NCI-H2107 (cell line): ENCODE data around the gene RAPGEF3.

Experiments
- DNase-seq: peaks from one replicate; lab custom pipeline; 2025; lab: John Stamatoyannopoulos, UW

RAPGEF3 gene

DNA sequence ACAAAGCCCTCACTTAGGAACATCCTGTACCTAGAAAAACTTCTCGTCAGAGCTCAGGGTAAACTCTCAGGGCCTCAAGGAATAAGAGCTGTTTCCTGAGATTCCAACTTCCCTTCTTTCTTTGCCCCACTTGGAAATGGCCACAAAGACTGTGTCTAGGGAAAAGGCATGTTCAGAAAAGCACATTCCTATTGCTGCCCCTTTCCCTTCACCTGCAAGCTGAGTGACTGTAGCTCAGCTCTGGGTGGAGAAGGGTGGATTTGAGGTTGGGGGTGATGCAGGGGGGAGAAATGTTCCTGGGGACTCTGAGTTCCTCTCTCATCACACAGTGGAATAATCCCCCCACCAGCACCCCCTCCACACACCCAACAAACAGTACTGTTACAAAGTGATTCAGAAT, 40.1 kb downstream of the RAPGEF3 start:
- DNase-seq: no peak

DNA sequence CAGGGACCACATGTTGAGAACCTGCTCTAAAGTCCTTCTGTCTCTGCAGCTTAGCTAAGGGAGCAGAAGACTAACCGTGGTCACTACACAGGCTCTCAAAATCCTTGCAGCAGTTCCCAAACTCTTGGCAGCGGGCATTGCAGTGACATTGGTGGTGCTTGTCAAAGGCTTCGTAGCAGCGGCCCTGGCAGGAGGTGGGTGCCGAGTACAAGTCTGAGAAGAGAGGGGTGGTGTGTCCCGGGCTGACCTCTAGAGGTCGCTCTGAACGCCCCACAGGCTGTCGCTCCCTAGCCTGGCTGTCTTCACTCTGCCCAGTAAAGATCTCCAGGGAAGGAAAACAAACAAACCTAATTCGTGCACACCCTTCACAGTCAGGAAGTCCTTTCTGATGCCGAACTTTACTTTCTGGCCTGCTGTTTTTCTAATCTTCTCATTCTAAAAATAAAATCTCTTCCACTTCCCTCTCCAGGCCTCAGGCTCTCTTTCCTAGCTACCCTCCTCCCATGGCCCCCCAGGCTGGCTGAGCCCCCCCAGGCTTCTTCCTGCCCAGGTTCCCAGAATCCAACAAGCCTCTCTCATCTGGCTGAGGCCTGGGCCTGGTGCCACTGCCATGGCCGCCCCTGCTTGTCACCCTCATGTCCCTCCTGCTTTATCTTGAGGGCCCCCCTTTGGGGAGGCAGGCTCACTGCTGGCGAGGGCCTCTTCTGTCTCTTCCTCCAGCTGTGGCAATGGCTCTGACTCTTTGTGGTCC, 41.1 kb downstream of the RAPGEF3 start:
- DNase-seq: peak; percentile 43

GRCh38 chr12:47717046-47717442, 41.6 kb downstream of the RAPGEF3 start:
- no peak for DNase-seq

DNA sequence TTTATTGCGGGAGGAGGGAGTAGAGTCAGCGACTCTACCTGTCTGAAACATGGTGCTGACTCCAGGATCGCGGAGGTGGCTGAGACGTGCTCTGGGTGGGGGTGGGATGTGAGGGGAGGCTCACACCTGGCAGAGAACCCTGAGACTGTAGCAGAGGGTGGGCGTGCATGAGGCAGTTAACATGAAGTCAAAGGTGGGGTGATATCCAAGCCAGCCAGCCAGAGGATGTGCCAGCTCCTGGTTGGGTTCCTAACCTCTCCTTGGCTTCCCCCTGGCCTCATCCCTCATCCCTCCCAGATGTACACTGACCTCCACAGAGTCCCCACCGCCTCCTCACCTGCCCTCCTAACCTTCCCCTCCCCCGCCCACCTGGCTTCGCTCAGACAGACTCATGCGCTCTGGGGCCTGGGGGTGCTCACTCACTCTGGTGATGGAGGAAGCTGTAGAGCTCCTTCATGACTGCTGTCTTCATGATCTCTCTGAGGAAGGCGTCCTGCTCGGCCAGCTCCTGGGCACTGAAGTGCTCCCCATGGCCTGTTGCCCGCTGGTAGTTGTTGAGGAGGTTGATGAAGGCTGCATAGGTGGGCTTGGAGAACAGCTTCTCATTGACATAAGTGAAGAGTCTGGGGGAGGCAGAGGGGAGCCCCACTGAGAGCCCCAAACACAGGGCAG, 42.7 kb downstream of the RAPGEF3 start:
- no peak for DNase-seq

DNA sequence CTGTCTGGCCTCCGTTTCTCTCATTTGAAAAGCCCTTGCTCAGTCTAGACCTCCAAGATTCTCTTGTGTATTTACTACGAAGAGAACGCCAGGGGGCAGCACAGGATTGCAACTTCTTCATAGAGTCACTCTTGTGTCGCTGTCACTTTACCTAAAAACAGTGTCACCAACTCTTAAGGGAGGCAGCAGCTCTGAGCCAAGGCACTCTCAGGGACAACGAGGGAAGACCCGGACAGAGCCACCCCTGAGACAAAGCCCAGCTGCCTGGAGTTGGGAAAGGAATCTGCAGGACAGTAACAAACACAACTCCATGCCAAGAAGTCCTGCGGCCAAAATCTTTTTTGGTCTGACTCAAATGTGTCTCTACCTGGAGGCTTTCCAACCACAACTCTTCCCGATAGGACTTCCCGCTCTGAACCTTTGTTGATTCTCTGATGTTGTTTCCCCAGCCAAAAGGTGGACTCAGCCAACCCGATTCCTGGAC, 43.2 kb downstream of the RAPGEF3 start:
- peak; percentile 74 for DNase-seq

DNA sequence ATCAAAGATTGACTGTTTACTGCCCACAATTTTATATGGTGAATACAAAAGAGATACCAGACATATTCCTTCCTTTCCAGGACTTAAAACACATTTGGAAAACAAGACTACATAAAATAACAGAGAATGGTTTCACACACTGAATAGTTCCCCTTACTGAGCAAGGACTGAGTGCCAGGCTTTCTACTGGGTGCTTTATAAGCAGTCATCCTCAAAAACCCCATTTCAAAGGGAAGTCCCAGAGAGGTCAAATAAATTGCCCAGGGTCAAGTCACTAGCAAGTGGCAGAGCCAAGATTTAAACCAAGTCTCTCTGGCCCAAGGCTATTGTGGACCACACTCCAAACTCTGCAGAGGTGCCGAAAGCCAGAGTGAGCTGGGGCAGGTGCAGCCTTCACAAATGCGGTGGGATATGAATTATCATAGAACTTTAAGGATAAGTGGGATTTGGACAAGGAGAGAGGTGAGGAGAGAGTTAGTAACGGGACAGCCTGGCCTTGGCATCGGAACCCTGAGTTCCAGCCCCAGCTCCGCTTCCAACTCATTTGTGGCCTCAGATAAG, 43.8 kb downstream of the RAPGEF3 start:
- DNase-seq: no peak

- DNase-seq: no peak
Measured at GRCh38 chr12:47712171-47712570, 46.5 kb downstream of the RAPGEF3 start.

DNA sequence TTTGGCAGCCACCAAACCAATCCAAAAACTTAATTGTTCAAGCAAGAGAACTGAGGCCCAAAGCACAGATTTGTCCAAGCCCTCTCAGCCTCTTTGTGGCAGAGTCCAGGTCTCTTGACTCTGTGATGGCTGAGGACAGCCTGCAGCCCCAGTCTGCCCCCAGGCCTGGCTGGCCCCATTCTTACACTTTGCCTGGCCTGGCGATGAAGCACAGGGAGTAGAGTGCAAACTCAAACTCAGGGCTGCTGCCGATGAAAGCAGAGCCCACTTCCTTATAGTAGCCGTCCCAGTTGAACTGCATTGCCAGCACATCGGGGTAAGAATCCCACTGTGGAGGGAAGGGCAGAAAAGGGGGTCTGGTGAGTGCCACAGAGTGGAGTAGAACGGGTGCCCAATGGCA, 47.2 kb downstream of the RAPGEF3 start:
- no peak for DNase-seq

- DNase-seq: no peak
Measured at GRCh38 chr12:47710278-47710677, 48.4 kb downstream of the RAPGEF3 start.

- DNase-seq: no peak
Measured at GRCh38 chr12:47709671-47710070, 49.0 kb downstream of the RAPGEF3 start.

GRCh38 chr12:47709237-47709636, 49.4 kb downstream of the RAPGEF3 start:
- no peak for DNase-seq

DNA sequence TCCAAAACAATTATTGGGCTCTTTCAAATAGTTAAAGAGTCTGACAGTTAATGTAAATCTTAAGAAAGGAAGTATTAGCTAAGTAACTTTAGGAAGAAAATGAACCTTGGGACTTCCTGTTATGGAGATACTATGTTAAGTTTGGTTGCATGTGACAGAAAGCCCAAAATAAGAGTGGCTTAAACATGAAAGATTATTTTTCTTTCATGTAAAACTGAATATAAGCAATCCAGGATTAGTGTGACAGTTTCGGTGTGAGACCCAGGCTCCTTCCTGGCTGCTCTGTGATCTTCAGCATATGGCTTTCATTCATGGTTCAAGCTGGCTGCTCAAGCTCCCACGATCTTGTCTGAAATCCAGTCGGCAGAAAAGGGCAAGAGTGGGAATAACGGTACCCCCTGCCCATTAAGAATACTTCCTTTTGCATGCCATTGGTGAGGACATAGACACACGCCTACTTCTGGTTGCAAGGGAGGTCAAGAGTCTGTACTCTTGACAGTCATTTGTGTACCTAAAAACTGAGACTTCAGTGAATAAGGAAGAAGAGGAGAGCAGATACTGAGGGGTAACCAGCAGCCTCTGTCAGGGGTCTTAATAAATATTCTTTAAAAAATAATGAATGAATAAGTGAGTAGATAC, 50.7 kb downstream of the RAPGEF3 start:
- no peak for DNase-seq

GRCh38 chr12:47707355-47707754, 51.3 kb downstream of the RAPGEF3 start:
- DNase-seq: no peak

- peak; percentile 95 for DNase-seq
Measured at GRCh38 chr12:47705566-47706425, 52.9 kb downstream of the RAPGEF3 start, which contains the start of gene RPAP3. TSS of gene RPAP3 (minus strand) at chr12:47706030. CDS start at chr12:47702840, 3,190 bp downstream.

GRCh38 chr12:47705229-47705565, 53.5 kb downstream of the RAPGEF3 start:
- DNase-seq: no peak

DNA sequence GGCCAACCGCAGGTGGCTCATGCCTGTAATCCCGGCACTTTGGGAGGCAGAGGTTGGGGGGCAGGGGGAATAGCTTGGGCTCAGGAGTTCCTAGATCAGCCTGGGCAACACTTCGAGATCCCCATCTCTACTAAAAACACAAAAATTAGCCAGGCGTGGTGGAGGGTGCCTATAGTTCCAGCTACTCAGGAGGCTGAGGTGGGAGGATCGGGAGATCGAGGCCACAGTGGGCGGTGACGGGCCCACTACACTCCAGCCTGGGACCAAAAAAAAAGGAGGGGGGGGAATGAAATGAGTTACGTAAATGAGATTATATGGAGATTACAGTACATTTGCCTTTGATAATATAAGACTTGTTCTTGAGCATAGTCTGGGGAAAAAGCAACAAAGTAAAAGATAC, 54.0 kb downstream of the RAPGEF3 start:
- DNase-seq: no peak

GRCh38 chr12:47700263-47700662, 58.4 kb downstream of the RAPGEF3 start:
- no peak for DNase-seq

DNA sequence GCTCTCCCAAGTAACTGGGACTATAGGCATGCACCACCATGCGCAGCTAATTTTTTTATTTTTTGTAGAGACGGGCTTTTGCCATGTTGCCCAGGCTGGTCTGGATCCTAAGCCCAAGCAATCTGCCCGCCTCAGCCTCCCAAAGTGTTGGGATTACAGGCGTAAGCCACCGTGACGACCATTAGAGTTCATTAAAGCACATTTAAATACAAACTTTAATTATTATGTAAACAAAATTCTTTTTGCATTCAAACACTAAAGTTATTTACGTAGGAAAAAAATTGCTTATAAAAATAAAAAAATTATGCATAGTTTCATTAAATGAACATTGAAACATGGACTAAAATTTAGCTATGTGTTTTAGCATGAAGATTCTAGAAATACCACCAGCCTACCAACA, 60.0 kb downstream of the RAPGEF3 start:
- DNase-seq: no peak

- no peak for DNase-seq
Measured at GRCh38 chr12:47698055-47698454, 60.6 kb downstream of the RAPGEF3 start.

- no peak for DNase-seq
Measured at GRCh38 chr12:47689215-47689614, 69.5 kb downstream of the RAPGEF3 start.

DNA sequence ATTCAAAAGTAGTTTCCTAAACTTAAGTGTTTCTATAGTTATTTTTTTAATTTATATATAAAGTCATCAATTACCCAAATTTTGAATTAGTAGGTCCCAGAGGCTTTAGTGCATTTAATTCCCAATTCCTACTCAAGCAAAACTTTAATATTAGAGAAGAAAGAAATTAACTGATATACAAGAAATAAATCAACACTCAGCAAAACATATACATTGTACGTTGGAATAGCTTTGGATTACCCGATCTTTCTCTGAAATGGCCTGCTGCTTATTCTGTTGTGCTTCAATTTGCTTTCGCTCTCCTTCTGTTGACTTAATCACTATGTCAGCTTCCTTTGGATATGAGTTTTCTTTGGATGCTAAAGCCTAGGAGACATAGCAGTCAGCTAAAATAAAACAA, 71.0 kb downstream of the RAPGEF3 start:
- DNase-seq: no peak
